Vagina (tissue), 2 donors: ENCODE data around the gene HOXA6.

Source experiments
- CTCF ChIP-seq, 3 experiments: fragments of 450-650 bp in 2 of 3; fragments of 200-600 bp in 1 of 3; sonication (generic) in 1 of 3; IDR thresholded peaks; one replicate each; pipeline ENCODE4 v1.5.1; 2017 to 2019; ENCODE audit warnings: antibody characterized with exemption in 3 of 3, mild to moderate bottlenecking in 2 of 3, moderate library complexity in 2 of 3
- POLR2A ChIP-seq, 2 donors: fragments of 450-650 bp; IDR thresholded peaks; one replicate each; pipeline ENCODE4 v1.6.1; 2017; ENCODE audit warnings: antibody characterized with exemption in 2 of 2, mild to moderate bottlenecking in 2 of 2, moderate library complexity in 2 of 2
- POLR2AphosphoS5 ChIP-seq, 2 donors: sonication (generic); formaldehyde crosslinking; IDR thresholded peaks; one replicate each; pipeline ENCODE4 v1.9.0; 2017; ENCODE audit warnings: antibody characterized with exemption in 2 of 2, mild to moderate bottlenecking in 2 of 2, low read depth in 1 of 2; ENCODE audit not compliant: insufficient read depth in 1 of 2

- TF ChIP-seq CTCF (IDR thresholded peaks at IDR 0.05) (no peak), POLR2A (IDR thresholded peaks at IDR 0.05) (no peak), POLR2AphosphoS5 (IDR thresholded peaks at IDR 0.05; ENCODE audit: insufficient read depth in 1 of 2, low read depth in 1 of 2) (peak in 1 of 2 donors; percentile 19)
These were observed 35.2 kb downstream of the HOXA6 start for GRCh38 chr7:27112361-27112760.
